Neural progenitor cell (in vitro differentiated cells): ENCODE measurements around the gene FOXN3.

ENCODE experiments used
- CTCF ChIP-seq: fragments of 200-600 bp; sonication (generic); IDR thresholded peaks from 2 replicates; pipeline ENCODE4 v1.5.1; 2017; ENCODE audit warnings: antibody characterized with exemption, mild to moderate bottlenecking
- EZH2 ChIP-seq: fragments of 200-600 bp; sonication (generic); IDR thresholded peaks from 2 replicates; pipeline ENCODE4 v1.6.1; 2017; ENCODE audit warnings: antibody characterized with exemption, mild to moderate bottlenecking, moderate library complexity
- EZH2phosphoT487 ChIP-seq: fragments of 200-600 bp; sonication (generic); IDR thresholded peaks from 2 replicates; pipeline ENCODE4 v1.6.1; 2017; ENCODE audit warnings: antibody characterized with exemption

DNA sequence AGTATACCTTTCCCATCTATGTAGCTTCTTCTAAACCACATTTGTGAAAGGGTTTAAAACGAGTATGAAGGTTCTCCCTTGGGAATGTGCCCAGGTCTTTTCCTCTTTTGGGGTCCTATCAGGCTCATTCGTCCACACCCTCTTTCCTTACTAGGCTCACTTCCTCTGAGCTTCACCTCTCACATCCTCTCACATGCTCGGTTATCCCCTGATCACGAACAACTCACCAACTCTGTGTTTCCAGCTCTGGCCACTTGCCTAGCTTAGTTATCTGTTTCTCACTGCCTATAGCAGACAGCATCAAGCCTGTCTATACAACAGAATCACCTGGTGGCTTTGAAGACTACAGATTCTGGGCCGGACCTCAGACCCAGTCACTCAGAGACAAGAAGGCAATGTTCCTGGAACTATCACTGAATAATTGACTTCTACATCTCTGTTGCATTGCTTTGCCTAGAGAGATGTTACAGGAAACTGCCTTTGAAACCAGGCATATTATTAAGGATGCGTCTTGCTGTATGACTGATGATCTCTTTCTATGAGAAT, 158.2 kb downstream of the FOXN3 start:
- TF ChIP-seq CTCF = no peak
- TF ChIP-seq EZH2phosphoT487 = no peak
- no peak for TF ChIP-seq EZH2
